MM.1S (cell line): Measurements from ENCODE around the gene TRPM2.

ENCODE experiments used
- EZH2 ChIP-seq: fragments of 300-600 bp; sonication (generic); optimal IDR thresholded peaks from 2 replicates; pipeline ENCODE3; 2017; ENCODE audit warnings: low read depth, mild to moderate bottlenecking, antibody characterized with exemption, low read length, mixed read lengths
- EZH2phosphoT487 ChIP-seq: fragments of 300-600 bp; sonication (generic); IDR thresholded peaks from 2 replicates; pipeline ENCODE4 v1.6.1; 2018; ENCODE audit warnings: antibody characterized with exemption, low read length
- TF ChIP-seq, protein P1 (sequence below): fragments of 300-600 bp; sonication (generic); IDR thresholded peaks from 2 replicates; pipeline ENCODE4 v1.5.1; 2016; ENCODE audit warnings: antibody characterized with exemption, low read length, mixed read lengths

- TF ChIP-seq, protein P1, sequence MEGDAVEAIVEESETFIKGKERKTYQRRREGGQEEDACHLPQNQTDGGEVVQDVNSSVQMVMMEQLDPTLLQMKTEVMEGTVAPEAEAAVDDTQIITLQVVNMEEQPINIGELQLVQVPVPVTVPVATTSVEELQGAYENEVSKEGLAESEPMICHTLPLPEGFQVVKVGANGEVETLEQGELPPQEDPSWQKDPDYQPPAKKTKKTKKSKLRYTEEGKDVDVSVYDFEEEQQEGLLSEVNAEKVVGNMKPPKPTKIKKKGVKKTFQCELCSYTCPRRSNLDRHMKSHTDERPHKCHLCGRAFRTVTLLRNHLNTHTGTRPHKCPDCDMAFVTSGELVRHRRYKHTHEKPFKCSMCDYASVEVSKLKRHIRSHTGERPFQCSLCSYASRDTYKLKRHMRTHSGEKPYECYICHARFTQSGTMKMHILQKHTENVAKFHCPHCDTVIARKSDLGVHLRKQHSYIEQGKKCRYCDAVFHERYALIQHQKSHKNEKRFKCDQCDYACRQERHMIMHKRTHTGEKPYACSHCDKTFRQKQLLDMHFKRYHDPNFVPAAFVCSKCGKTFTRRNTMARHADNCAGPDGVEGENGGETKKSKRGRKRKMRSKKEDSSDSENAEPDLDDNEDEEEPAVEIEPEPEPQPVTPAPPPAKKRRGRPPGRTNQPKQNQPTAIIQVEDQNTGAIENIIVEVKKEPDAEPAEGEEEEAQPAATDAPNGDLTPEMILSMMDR = no peak
- no peak for TF ChIP-seq EZH2
- no peak for TF ChIP-seq EZH2phosphoT487
Observed at GRCh38 chr21:44337449-44337848, 16.0 kb upstream of the TRPM2 start.
